K562 (cell line): ENCODE results near the gene CACNG7. TPM values are rescaled to one million over a fixed set of nuclear protein-coding genes. Genes with fewer than 3 reads are reported as not detected.

Experiments
- BDP1 ChIP-seq: IDR thresholded peaks from 3 replicates; pipeline ENCODE4 v1.6.1; 2011; ENCODE audit not compliant: insufficient read length, insufficient read depth
- CBFA2T3 ChIP-seq: fragments of 450-650 bp; IDR thresholded peaks from 2 replicates; pipeline ENCODE4 v1.6.1; 2017
- CHD4 ChIP-seq: fragments of 200-600 bp; sonication (generic); IDR thresholded peaks from 3 replicates; pipeline ENCODE4 v1.6.1; 2012; ENCODE audit warnings: low read depth, mild to moderate bottlenecking, mixed read lengths, low read length, inconsistent platforms; ENCODE audit not compliant: insufficient read depth, insufficient replicate concordance, poor library complexity, severe bottlenecking
- HDGF ChIP-seq: fragments of 450-650 bp; IDR thresholded peaks from 2 replicates; pipeline ENCODE4 v1.6.1; 2016
- KLF10 ChIP-seq: fragments of 250-450 bp; sonication (Bioruptor Pico); IDR thresholded peaks from 2 replicates; pipeline ENCODE4 v1.6.1; 2021; ENCODE audit warnings: matching md5 sums
- LARP7 ChIP-seq: fragments of 450-650 bp; IDR thresholded peaks from 2 replicates; pipeline ENCODE4 v1.6.1; 2016
- POLR2A ChIP-seq: fragments of 450-650 bp; conservative IDR thresholded peaks from 2 replicates; pipeline ENCODE4 v1.6.1; 2016
- polyA plus RNA-seq, 8 experiments: library from polyadenylated mRNA; depleted of rRNA in 4 of 8; stranded (reverse) in 5 of 8; unstranded in 3 of 8; fragments of >200 nt; fragmentation: Nextera tagmentation in 2 of 8; fragmentation: Illumina TruSeq in 1 of 8; extraction: Ambion mirVana in 2 of 8; extraction: Trizol in 1 of 8; gene quantifications; 2 replicates each; pipeline versions ENCODE4 v1.2.1 to v1.2.3, GENCODE V29; 2011 to 2014; ENCODE audit warnings: inconsistent platforms in 1 of 8, missing spikeins in 1 of 8
- total RNA-seq, 7 experiments: library from RNA; depleted of rRNA in 6 of 7; stranded (reverse); fragments of >200 nt in 6 of 7; fragmentation: Illumina TruSeq in 2 of 7; extraction: Trizol in 2 of 7; gene quantifications; 2 replicates each; pipeline versions ENCODE4 v1.2.1 to v1.2.3, GENCODE V29; 2011 to 2021; ENCODE audit warnings: low replicate concordance in 1 of 7
- TF ChIP-seq, protein P1 (sequence below): fragments of 450-650 bp; formaldehyde crosslinking; conservative IDR thresholded peaks from 2 replicates; pipeline ENCODE4 v1.4.0; 2022; ENCODE audit warnings: mild to moderate bottlenecking, missing genetic modification characterization
- TF ChIP-seq, protein P2 (sequence below), 2 experiments: fragments of 450-650 bp in 1 of 2; sonication (generic) in 1 of 2; formaldehyde crosslinking in 1 of 2; IDR thresholded peaks; 2 replicates each; pipeline versions ENCODE4 v1.7.1 to v1.9.0; 2016 to 2022; ENCODE audit warnings: inconsistent platforms in 1 of 2, mild to moderate bottlenecking in 1 of 2, missing genetic modification reagents in 1 of 2
- TF ChIP-seq, protein P3 (sequence below): fragments of 450-650 bp; formaldehyde crosslinking; IDR thresholded peaks from 2 replicates; pipeline ENCODE4 v1.4.0; 2020; ENCODE audit warnings: mild to moderate bottlenecking, mixed read lengths
- TF ChIP-seq, protein P4 (sequence below): fragments of 250-450 bp; sonication (Bioruptor Pico); IDR thresholded peaks from 2 replicates; pipeline ENCODE4 v1.8.0; 2021; ENCODE audit warnings: borderline replicate concordance, mild to moderate bottlenecking, moderate library complexity; ENCODE audit not compliant: poor library complexity, severe bottlenecking
- TF ChIP-seq, protein P5 (sequence below), 2 experiments: fragments of 450-650 bp in 1 of 2; sonication (generic) in 1 of 2; formaldehyde crosslinking in 1 of 2; IDR thresholded peaks in 1 of 2; conservative IDR thresholded peaks in 1 of 2; 2 replicates each; pipeline versions ENCODE4 v1.6.1 to v1.8.1; 2016 to 2023; ENCODE audit warnings: mild to moderate bottlenecking in 2 of 2, moderate library complexity in 2 of 2, inconsistent platforms in 1 of 2, missing genetic modification reagents in 1 of 2
- TF ChIP-seq, protein P6 (sequence below): sonication (generic); formaldehyde crosslinking; IDR thresholded peaks from 2 replicates; pipeline ENCODE4 v1.9.0; 2022; ENCODE audit warnings: mild to moderate bottlenecking, missing genetic modification reagents

CACNG7 gene
- total and polyA plus RNA-seq, 9 of the 15 experiments (the other 6 are each of a cell fraction or from before 2014, with no cell fraction given): not detected

DNA sequence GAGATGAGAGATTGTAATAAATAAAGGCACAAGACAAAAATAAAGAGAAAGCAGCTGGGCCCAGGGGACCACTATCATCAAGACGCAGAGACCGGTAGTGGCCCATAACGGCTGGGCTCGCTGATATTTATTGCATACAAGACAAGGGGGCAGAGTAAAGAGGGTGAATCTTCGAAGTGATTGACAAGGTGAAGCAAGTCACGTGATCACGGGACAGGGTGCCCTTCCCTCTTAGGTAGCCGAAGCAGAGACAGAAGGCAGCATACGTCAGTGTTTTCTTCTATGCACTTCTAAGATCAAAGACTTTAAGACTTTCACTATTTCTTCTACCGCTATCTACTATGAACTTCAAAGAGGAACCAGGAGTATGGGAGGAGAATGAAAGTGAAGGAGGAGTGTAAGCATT lies 31.7 kb upstream of the CACNG7 start (continued):
- TF ChIP-seq, protein P1, sequence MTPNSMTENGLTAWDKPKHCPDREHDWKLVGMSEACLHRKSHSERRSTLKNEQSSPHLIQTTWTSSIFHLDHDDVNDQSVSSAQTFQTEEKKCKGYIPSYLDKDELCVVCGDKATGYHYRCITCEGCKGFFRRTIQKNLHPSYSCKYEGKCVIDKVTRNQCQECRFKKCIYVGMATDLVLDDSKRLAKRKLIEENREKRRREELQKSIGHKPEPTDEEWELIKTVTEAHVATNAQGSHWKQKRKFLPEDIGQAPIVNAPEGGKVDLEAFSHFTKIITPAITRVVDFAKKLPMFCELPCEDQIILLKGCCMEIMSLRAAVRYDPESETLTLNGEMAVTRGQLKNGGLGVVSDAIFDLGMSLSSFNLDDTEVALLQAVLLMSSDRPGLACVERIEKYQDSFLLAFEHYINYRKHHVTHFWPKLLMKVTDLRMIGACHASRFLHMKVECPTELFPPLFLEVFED (CRISPR knock-in tag): 0 out of 2 replicates have a peak, but pooled peaks have one; percentile 14
- TF ChIP-seq, protein P2, sequence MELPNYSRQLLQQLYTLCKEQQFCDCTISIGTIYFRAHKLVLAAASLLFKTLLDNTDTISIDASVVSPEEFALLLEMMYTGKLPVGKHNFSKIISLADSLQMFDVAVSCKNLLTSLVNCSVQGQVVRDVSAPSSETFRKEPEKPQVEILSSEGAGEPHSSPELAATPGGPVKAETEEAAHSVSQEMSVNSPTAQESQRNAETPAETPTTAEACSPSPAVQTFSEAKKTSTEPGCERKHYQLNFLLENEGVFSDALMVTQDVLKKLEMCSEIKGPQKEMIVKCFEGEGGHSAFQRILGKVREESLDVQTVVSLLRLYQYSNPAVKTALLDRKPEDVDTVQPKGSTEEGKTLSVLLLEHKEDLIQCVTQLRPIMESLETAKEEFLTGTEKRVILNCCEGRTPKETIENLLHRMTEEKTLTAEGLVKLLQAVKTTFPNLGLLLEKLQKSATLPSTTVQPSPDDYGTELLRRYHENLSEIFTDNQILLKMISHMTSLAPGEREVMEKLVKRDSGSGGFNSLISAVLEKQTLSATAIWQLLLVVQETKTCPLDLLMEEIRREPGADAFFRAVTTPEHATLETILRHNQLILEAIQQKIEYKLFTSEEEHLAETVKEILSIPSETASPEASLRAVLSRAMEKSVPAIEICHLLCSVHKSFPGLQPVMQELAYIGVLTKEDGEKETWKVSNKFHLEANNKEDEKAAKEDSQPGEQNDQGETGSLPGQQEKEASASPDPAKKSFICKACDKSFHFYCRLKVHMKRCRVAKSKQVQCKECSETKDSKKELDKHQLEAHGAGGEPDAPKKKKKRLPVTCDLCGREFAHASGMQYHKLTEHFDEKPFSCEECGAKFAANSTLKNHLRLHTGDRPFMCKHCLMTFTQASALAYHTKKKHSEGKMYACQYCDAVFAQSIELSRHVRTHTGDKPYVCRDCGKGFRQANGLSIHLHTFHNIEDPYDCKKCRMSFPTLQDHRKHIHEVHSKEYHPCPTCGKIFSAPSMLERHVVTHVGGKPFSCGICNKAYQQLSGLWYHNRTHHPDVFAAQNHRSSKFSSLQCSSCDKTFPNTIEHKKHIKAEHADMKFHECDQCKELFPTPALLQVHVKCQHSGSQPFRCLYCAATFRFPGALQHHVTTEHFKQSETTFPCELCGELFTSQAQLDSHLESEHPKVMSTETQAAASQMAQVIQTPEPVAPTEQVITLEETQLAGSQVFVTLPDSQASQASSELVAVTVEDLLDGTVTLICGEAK (IDR thresholded peaks at IDR 0.05): no peak
- TF ChIP-seq, protein P2 (CRISPR knock-in tag; IDR thresholded peaks at IDR 0.05): no peak
- TF ChIP-seq HDGF (no peak), CHD4 (no peak), LARP7 (no peak), POLR2A (0 out of 2 replicates have a peak, but pooled peaks have one; percentile 9), KLF10 (CRISPR knock-in tag) (no peak), BDP1 (no peak), CBFA2T3 (peak; percentile 45)
- TF ChIP-seq, protein P3, sequence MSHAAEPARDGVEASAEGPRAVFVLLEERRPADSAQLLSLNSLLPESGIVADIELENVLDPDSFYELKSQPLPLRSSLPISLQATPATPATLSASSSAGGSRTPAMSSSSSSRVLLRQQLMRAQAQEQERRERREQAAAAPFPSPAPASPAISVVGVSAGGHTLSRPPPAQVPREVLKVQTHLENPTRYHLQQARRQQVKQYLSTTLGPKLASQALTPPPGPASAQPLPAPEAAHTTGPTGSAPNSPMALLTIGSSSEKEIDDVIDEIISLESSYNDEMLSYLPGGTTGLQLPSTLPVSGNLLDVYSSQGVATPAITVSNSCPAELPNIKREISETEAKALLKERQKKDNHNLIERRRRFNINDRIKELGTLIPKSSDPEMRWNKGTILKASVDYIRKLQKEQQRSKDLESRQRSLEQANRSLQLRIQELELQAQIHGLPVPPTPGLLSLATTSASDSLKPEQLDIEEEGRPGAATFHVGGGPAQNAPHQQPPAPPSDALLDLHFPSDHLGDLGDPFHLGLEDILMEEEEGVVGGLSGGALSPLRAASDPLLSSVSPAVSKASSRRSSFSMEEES: peak; percentile 80
- TF ChIP-seq, protein P4, sequence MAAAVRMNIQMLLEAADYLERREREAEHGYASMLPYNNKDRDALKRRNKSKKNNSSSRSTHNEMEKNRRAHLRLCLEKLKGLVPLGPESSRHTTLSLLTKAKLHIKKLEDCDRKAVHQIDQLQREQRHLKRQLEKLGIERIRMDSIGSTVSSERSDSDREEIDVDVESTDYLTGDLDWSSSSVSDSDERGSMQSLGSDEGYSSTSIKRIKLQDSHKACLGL (CRISPR knock-in tag): no peak
- TF ChIP-seq, protein P5, sequence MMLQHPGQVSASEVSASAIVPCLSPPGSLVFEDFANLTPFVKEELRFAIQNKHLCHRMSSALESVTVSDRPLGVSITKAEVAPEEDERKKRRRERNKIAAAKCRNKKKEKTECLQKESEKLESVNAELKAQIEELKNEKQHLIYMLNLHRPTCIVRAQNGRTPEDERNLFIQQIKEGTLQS (IDR thresholded peaks at IDR 0.05): no peak
- TF ChIP-seq, protein P5 (CRISPR knock-in tag; conservative IDR thresholded peaks at IDR 0.05): no peak
- TF ChIP-seq, protein P6, sequence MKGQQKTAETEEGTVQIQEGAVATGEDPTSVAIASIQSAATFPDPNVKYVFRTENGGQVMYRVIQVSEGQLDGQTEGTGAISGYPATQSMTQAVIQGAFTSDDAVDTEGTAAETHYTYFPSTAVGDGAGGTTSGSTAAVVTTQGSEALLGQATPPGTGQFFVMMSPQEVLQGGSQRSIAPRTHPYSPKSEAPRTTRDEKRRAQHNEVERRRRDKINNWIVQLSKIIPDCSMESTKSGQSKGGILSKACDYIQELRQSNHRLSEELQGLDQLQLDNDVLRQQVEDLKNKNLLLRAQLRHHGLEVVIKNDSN: peak; percentile 49
